Ascending aorta (tissue), 2 donors: Measurements from ENCODE around the gene CIP2A. TPM values are rescaled to one million over a fixed set of nuclear protein-coding genes. Genes with fewer than 3 reads are reported as not detected.

Source experiments
- DNase-seq, 2 donors: peaks; one replicate each; pipeline ENCODE4 v3.0.0-alpha.2; 2019; ENCODE audit warnings: low spot score in 2 of 2
- H3K27ac ChIP-seq, 2 donors: fragments of 200-600 bp; sonication (generic); one replicate each; pipeline ENCODE4 v1.5.1; 2016 to 2017; ENCODE audit warnings: mild to moderate bottlenecking in 1 of 2
- H3K27me3 ChIP-seq: fragments of 200-600 bp; sonication (generic); one replicate; pipeline ENCODE4 v1.5.1; 2017
- H3K36me3 ChIP-seq, 2 donors: fragments of 200-600 bp; sonication (generic); one replicate each; pipeline ENCODE4 v1.5.1; 2016
- H3K4me1 ChIP-seq, 2 donors: fragments of 200-600 bp; sonication (generic); one replicate each; pipeline ENCODE4 v1.5.1; 2016 to 2017; ENCODE audit warnings: mild to moderate bottlenecking in 1 of 2
- H3K4me3 ChIP-seq, 2 donors: fragments of 200-600 bp; sonication (generic); one replicate each; pipeline ENCODE4 v1.5.1; 2016 to 2017; ENCODE audit warnings: mild to moderate bottlenecking in 1 of 2
- H3K9me3 ChIP-seq, 2 donors: fragments of 200-600 bp; sonication (generic); one replicate each; pipeline ENCODE4 v1.5.1; 2016
- CTCF ChIP-seq, 3 experiments: fragments of 200-600 bp in 2 of 3; fragments of 450-650 bp in 1 of 3; sonication (generic) in 2 of 3; IDR thresholded peaks; one replicate each; pipeline ENCODE4 v1.5.1; 2016 to 2019; ENCODE audit warnings: antibody characterized with exemption in 3 of 3, mild to moderate bottlenecking in 1 of 3, moderate library complexity in 1 of 3
- intact Hi-C: fragments of 100-400 bp; cut with DNase I; formaldehyde crosslinking; loops from one replicate; pipeline ENCODE4 v1.15.1; 2023
- total RNA-seq: library from RNA; depleted of rRNA; stranded (reverse); fragments of >200 nt; gene quantifications from one replicate; pipeline ENCODE4 v1.1.0, GENCODE V29; 2016

Gene CIP2A
- total RNA-seq, 1 donor from 2014 or later, result not detected

- TF ChIP-seq CTCF (IDR thresholded peaks at IDR 0.05), result no peak
- Histone ChIP-seq H3K27me3 (no peaks in the 10 kb centered on the region), H3K9me3 (no peaks in the 10 kb centered on the region), H3K36me3 (peaks cover 2 to 20% of the 10 kb centered on the region in 2 donors), H3K4me1 (no peaks in the 10 kb centered on the region), H3K4me3 (no peak overlapping the region), H3K27ac (no peak overlapping the region)
- no peak for DNase-seq
- intact Hi-C loops, result no loop called here
These were observed 19.5 kb upstream of the CIP2A start for GRCh38 chr3:108608750-108609149.

- TF ChIP-seq CTCF (IDR thresholded peaks at IDR 0.05), result no peak
- Histone ChIP-seq H3K9me3 (no peaks in the 10 kb centered on the region), H3K4me3 (no peak overlapping the region), H3K27ac (no peak overlapping the region), H3K27me3 (no peaks in the 10 kb centered on the region), H3K36me3 (peaks cover 0 to 10% of the 10 kb centered on the region in 2 donors), H3K4me1 (no peaks in the 10 kb centered on the region)
- intact Hi-C loops, result no loop called here
- no peak for DNase-seq
These were observed 16.3 kb upstream of the CIP2A start for GRCh38 chr3:108605491-108605890.

- intact Hi-C loops, result no loop called here
- H3K27ac ChIP-seq, result no peak overlapping the region
- TF ChIP-seq CTCF (IDR thresholded peaks at IDR 0.05), result no peak
- no peaks in the 10 kb centered on the region for H3K9me3 ChIP-seq
- peaks cover 0 to 10% of the 10 kb centered on the region in 2 donors for H3K36me3 ChIP-seq
- no peaks in the 10 kb centered on the region for H3K4me1 ChIP-seq
- H3K27me3 ChIP-seq, result no peaks in the 10 kb centered on the region
- no peak for DNase-seq
- H3K4me3 ChIP-seq, result no peak overlapping the region
These were observed 15.8 kb upstream of the CIP2A start for GRCh38 chr3:108605028-108605427.

- TF ChIP-seq CTCF (IDR thresholded peaks at IDR 0.05), result no peak
- DNase-seq, result no peak
- Histone ChIP-seq H3K36me3 (no peaks in the 10 kb centered on the region), H3K27me3 (no peaks in the 10 kb centered on the region), H3K9me3 (no peaks in the 10 kb centered on the region), H3K4me1 (no peaks in the 10 kb centered on the region), H3K27ac (no peak overlapping the region), H3K4me3 (no peak overlapping the region)
- intact Hi-C loops, result no loop called here
These were observed 14.5 kb upstream of the CIP2A start for GRCh38 chr3:108603691-108604090.

GRCh38 chr3:108602935-108603294 is 13.7 kb upstream of the CIP2A start:
- intact Hi-C loops, result no loop called here
- TF ChIP-seq CTCF (IDR thresholded peaks at IDR 0.05), result no peak
- H3K4me3 ChIP-seq, result no peak overlapping the region
- H3K27me3 ChIP-seq, result no peaks in the 10 kb centered on the region
- no peaks in the 10 kb centered on the region for H3K36me3 ChIP-seq
- no peak for DNase-seq
- H3K27ac ChIP-seq, result no peak overlapping the region
- H3K4me1 ChIP-seq, result no peaks in the 10 kb centered on the region
- H3K9me3 ChIP-seq, result no peaks in the 10 kb centered on the region

GRCh38 chr3:108602249-108602934 is 13.2 kb upstream of the CIP2A start:
- Histone ChIP-seq H3K36me3 (no peaks in the 10 kb centered on the region), H3K4me1 (no peaks in the 10 kb centered on the region), H3K27me3 (no peaks in the 10 kb centered on the region), H3K27ac (no peak overlapping the region), H3K9me3 (no peaks in the 10 kb centered on the region), H3K4me3 (no peak overlapping the region)
- no peak for DNase-seq
- intact Hi-C loops, result no loop called here
- TF ChIP-seq CTCF (IDR thresholded peaks at IDR 0.05), result no peak
